Fibroblast of upper back skin (primary cell): ENCODE data around the gene GSE1.
A peak's percentile ranks its signal among the peaks of the same experiment; 100 is the strongest.

Experiments
- DNase-seq: peaks from one replicate; pipeline ENCODE4 v3.0.0-alpha.2; 2013

GSE1 gene

DNA sequence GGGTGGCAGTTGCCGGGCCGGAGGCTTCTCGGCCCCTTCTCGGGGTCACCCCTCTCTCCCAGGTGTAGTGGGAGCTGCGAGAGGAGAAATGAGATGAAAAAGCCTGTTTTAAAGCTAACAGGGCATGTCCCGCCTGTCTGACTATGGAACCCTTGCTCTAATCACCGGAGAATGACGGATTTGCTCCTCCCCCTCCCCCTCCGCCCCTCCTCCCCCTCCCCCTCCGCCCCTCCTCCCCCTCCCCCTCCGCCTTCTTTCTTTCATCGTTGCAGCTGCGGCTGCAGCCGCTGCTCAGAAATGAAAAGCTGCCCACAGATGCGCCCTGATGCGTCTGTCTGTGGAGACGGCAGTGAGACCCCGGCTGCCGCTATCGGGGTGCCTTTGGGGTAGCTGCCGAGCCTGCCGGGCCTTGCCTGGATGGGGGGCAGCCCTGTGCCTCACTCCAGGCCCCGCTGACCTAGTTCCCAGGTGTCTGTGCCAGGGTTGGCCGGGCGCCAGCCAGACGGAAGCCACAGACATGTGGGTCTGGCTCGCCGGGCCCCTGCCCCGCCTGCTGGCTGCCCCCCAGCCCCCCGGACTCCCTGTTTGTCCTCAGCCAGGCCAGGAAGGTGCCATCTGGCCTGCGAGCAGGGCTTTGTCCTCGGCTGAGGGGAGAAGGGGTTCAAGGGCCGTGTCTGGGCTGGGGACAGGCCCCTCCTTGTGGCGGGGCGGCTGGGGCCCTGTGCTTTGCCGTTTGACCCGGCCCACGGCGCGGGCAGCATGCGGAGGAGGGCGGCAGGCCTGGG is 37.9 kb downstream of the GSE1 start:
- peak; percentile 38 for DNase-seq

DNA sequence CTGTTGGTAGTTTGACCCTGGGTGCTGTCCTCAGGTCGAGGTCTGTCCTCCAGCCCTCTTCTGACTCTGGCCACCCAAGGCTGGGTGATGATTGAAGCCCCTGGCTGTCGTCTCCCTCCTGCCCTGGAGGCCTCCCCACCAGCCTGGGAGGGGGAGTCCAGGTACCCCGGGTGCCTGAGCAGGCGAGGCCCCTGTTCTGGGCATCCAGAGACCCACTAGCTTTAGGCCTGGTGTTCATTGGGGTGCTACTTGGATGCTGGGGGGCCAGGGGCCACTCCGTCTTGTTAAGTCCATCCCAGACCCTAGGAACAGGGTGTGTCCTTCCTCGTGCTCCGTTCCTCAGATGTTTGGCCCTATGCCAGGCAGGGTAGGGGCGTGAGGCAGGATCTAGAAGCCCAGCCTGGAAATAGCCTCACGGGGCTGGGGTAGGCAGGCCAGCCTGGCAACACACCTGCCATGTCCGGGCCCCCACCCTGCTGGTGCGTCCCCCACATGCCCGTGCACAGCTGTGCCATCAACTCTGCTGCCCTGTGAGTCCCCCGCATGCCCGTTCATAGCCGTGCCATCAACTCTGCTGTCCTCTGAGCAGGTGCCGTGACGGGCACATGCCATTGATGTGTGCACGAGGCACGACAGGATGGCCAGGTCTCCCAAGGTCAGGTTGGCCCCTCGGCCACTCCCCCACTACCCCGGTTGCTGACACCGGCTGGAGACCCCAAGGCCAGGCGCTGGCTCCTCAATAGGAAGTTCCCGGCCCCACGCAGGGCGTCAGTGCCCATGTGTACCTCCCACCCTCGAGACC is 38.7 kb downstream of the GSE1 start:
- DNase-seq: peak; percentile 23

DNA sequence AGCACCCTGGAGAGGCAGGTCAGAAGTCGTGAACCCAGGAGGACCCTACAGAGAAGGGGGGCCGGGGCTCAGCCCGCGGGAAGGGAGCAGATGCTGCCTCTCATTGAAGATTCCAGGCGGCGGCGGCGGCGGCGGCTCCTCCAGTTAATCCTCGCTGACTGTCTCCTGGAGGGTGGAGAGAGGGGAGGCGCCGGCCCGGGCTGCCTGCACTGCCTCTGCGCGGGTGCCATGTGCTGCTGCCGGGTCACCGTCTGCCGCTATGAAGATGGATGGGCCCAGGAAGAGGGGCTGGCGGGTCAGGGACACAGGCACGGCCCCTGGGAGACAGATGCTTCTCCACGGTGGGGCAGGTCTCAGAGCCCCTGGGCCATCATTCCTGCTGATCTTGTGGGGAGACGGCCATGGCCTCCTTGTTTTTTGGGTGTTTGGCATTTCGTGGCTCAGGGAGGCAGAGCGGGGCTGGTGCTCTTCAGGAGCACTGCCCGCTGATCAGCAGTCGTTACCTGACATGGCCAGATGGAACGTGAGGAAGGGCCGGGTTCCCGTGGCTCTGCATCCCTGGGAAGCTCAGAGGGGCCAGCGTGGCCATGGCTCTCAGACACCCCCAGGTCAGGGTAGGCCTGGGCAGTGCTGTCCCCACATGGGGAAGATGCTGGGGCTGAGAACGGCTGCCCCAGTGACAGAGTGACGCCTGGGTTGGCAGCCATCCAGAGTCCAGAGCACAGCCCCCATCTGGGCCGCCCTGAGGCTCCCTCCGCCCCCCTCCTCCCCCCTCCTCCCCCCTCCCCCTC is 39.5 kb downstream of the GSE1 start:
- peak; percentile 73 for DNase-seq

DNA sequence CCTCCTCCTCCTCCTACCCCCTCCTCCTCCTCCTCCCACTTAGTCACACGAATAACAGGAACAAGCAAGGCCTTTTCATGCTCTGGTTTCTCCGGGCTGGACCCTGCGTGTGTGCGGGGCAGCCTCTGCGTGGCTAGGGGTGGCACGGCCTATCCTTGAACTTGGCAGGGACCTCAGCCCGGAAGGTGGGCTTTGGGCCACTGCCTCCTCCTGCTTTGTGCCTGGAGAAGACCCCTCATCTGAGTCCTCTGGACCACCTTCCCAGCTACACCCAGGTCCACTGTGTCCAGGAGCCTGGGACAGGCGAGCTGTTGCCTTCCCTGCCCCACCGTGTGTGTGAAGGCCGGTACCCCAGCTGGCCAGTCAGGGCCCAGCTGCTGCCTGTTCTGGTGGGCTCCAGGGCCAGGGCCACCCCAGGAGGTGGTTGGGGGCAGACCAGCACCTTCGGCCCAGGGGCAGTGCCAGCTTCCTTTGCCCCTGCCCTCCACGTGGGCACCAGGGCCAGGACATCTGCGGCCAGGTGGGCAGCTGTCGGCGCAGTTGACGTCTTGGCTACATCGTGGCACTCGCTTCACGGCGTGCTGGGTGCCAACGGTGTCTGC is 40.3 kb downstream of the GSE1 start:
- DNase-seq: peak; percentile 10

DNA sequence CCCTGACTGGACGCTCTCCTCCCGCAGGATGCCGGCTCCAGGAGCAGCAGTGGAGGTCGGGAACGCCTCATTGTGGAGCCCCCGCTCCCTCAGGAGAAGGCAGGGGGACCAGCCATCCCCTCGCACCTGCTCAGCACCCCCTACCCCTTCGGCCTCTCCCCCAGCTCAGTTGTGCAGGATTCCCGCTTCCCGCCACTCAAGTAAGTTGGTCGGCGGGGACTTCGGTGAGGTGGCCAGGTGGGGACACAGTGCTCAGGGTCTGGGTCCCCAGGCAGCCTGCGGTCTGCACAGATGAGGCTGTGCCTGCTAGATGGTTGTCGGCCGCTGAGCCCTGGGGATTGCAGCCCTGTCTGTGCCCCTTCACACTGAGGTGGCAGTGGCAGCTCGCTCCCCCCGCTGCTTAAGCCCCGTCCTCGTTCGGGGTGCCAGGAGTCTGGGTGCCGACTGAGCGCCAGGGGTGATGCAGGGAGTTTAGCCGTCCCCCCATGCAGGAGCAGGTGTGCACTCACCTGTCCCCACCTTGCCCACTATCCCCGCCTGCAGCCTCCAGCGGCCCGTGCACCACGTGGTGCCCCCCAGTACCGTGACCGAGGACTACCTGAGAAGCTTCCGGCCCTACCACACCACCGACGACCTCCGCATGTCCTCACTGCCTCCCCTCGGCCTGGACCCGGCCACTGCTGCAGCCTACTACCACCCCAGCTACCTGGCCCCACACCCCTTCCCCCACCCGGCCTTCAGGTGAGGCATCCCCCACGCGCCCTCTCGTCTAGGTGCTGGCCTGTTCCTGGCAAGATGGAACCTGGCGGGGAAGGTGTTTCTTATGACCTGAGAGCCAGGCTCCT is 41.4 kb downstream of the GSE1 start:
- DNase-seq: no peak

DNA sequence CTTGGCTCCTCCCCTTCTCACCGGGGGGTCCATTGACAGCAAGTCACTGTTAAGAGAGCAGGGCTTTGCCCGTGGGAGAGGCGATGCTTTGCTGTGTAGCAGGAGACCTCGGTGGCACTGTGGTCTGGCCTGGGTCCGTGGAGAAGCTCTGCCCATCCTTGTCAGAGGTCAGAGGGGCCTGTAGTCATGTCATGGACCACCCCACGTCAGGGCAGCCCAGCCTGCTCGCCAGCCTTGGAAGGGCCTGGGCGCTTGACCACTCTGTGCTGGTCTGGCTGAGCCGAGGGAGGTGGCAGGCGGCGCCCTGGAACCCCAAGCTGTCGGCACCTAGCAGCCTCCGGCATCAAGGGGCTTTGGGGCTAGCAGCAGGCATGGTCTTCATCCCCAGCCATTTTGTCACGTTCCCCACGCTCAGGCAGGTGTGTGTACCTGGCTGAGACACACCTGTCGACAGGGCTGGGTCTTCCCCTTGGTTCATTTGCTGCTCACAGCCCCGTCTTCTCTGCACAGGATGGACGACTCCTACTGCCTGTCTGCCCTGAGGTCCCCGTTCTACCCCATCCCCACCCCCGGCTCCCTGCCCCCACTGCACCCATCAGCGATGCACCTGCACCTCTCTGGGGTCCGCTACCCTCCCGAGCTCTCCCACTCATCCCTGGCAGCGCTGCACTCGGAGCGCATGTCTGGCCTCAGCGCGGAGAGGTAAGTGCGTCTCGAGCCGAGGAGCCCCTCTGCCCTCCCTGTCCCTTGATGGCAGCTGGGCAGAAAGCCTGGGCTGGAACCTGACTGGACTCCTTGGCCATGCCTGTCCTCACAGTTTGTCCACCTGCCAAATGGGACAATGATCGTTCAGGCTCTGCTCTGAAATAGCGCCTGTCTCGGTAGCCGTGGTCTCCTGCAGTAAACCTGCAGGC is 42.4 kb downstream of the GSE1 start:
- no peak for DNase-seq

DNA sequence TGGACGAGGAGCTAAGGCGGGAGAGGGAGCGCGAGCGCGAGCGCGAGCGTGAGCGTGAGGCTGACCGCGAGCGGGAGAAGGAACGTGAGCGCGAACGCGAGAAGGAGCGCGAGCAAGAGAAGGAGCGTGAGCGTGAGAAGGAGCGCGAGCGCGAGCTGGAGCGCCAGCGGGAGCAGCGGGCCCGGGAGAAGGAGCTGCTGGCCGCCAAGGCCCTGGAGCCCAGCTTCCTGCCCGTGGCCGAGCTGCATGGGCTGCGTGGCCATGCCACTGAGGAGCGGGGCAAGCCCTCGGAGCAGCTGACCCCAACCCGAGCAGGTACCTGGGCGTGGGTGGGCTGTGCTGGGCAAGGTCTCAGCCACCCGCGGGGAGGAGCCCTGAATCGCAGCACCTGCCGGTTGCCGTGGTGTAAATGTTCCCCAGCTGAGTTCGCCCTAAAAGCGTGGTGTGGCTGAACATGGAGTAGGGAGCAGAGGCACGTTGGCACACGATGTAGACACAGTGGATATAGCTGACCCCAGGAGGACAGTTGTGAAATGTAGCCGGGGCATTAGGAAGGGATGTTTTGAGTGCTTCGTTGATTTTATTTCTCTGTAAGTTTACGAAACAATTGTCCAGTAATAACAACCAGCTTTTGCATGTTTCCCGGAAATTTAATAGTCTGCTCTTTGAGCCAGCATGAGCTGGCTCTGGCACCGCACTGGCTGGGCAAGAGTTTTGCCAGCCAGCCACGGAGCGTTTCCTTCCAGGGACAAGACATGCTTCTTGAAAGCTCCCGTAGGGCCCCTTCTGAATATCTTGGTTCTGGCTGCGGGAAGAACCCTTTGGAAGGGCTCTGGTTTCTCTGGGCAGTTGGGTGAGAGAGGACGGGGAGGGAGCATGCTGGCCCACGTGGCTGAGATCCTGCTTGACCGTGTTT is 43.5 kb downstream of the GSE1 start:
- no peak for DNase-seq

DNA sequence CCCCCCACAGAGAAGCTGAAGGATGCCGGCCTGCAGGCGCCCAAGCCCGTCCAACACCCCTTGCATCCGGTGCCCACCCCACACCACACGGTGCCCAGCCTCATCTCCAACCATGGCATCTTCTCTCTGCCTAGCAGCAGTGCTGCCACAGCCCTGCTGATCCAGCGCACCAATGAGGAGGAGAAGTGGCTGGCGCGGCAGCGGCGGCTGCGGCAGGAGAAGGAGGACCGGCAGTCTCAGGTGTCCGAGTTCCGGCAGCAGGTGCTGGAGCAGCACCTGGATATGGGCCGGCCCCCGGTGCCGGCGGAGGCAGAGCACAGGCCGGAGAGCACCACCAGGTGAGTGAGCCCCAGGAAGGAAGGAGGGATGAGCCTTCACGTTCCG is 44.1 kb downstream of the GSE1 start:
- DNase-seq: no peak

DNA sequence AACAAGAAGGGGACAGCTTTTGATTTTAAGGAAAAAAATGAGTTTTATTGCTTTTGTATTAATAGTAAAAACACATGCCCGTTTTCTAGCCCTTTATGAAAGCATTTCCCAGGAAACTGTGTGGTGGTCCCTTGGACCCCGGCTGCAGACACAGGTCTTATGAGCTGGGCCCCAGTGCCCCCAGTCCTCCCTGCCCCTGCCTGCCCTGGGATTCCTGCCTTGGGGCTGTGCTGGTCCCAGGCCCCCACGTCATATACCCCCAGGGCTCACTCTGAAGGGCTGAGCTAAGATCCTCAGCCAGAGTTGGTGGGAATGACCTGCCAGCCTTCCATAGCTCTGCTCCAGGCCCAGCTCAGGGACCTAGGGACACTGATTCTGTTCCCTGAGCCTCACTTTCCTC is 44.9 kb downstream of the GSE1 start:
- DNase-seq: no peak

DNA sequence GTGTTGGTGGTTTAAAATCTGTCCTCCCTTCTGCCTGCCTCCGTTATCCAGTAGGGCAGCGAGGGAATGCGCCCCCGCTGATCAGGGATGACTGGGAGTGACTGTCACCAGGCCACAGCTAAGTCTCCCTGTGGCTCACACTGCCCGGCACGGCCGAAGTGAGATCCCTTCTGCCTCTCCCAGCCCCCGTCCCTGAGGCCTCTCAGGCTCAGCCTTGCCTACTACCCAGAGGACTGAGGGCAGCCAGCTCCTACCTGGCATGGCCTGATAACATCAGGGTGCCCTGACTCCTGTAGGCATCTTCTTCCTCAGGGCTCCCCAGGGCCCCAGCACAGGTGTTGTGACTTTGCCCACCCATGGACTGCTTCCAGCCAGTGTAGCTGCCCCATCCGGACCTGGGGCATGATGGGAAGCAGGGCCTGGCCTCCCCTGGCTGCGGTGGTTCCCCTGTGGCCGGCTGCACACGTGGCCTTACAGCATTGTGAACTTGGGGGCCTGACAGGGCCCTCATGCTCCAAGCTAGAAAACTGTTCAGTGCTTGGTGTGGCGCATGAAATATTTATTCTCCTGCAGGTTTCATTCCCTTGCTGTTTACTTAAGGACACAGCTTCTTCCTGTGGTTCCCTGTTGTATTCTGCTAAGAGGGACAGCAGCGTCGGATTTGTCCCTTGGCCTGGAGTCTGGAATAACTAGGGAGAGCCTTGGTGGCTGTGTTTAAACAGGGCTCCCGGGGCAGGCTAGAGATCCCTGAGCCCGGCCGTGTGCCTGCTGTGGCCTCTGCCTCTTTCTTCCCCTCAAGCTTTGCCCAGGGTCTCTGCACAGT is 45.6 kb downstream of the GSE1 start:
- no peak for DNase-seq

DNA sequence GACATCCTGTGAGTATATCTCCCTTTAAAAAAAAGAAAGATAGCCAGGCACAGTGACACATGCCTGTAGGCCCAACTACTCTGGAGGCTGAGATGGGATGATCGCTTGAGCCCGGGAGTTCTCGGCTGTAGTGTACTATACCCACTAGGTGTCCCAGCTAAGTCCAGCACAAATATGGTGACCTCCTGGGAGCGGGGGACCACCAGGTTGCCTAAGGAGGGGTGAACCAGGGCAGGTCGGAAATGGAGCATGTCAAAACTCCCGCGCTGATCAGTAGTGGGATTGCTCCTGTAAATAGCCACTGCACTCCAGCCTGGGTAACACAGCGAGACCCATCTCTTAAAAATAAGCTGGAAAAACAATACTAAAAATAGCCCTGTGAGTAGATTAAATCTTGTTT is 46.2 kb downstream of the GSE1 start:
- no peak for DNase-seq

DNA sequence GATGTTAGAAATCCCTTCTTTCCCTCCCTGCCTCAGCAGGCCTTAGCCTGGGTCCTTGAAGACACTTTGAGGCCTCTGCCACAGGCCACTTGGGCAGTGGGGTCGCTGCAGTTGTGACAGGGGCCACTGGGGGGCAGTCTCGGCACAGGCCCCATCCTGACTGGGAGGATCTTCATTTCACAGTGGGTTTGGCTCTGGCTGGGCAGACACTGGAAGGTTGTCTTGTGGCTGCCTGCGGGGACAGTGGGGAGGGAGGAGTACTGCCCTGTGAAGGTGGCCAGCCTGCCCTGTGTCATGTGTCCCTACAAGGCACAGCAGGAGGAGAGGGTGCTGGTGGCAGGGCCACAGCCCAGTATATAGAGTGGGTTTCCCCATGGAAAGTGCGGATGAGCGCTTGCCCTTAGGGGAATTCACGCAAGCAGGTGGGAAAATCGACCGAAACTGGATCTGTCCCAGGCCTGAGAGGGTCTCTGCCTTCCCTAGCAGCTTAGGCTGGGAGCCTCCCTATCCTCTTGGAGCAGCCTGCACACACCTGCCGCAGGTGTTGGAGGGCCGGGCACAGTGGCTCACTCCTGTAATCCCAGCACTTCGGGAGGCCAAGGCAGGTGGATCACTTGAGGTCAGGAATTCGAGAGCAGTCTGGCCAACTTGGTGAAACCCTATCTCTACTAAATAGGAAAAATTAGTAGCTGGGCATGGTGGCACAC is 46.8 kb downstream of the GSE1 start:
- peak; percentile 38 for DNase-seq

DNA sequence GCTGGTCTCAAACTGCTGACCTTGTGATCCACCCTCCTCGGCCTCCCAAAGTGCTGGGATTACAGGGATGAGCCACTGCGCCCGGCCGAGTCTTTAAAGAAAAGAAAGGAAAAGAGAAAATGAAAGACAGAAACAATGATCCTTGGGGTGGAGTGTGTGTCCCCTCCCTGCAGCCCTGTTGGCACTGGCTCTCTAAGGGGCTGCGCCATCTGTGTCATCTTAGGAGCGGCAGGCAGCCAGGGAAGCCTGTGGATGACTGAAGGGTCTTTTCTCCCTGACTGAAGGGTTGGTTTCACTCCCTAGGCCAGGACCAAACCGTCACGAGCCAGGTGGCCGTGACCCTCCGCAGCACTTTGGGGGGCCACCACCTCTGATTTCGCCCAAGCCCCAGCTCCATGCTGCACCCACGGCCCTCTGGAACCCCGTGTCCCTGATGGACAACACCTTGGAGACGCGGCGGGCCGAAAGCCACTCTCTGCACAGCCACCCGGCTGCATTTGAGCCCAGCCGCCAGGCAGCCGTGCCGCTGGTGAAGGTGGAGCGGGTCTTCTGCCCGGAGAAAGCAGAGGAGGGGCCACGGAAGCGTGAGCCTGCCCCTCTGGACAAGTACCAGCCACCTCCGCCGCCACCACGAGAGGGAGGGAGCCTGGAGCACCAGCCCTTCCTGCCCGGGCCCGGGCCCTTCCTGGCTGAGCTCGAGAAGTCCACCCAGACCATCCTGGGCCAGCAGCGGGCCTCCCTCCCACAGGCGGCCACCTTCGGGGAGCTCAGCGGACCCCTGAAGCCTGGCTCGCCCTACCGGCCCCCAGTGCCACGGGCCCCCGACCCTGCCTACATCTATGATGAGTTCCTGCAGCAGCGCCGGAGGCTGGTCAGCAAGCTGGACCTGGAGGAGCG is 48.0 kb downstream of the GSE1 start:
- DNase-seq: no peak

DNA sequence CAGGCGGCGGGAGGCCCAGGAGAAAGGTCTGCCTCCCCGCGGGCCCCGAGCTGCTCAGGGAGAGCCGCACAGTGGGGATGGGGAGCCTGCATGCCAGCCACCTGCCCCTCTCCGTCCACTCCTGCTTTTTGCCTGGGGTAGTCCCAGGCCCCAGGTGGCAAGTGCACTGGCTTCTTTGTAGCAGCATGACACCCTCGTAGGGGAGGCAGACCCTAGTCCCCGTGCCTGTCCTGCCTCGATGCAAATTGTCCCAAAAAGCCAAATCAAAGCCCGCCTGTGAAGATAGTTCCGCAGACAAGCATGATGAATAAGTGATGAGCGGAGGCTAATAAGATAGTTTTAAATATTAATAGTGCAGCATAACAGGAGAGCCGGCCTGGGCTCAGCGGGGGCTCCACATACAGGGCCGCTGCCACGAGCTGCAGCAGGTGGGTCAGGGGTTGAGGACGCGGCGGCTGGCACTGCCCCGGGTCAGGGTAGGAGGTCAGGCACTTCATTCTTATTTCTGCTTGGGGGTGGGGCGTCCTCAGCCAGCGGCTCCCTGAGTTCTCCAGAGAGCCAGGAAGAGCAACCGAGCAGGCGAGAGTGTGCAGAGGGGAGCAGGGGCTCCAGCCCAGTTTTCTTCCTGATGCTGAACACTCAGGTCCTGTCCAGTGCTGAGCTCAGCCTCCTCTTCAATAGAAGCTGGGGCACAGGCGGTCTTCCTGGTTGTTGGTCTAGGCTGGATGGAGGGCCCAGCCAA is 48.8 kb downstream of the GSE1 start:
- DNase-seq: no peak

DNA sequence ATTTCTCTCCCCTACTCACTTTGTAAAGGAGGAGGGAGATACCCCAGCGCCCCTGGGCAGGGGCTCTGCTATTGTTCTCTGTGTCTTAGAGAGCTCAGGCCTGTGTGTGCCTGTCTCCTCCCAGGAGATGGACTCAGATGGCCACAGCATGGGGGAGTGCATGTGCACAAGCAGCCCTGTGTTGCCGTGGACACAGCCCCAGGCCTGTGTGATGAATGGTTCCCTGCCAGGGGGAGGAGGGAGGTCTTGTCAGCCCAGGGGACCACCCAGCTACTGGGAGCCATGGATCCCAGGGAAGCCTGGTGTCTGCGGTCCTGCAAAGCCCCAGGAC is 49.3 kb downstream of the GSE1 start:
- no peak for DNase-seq

DNA sequence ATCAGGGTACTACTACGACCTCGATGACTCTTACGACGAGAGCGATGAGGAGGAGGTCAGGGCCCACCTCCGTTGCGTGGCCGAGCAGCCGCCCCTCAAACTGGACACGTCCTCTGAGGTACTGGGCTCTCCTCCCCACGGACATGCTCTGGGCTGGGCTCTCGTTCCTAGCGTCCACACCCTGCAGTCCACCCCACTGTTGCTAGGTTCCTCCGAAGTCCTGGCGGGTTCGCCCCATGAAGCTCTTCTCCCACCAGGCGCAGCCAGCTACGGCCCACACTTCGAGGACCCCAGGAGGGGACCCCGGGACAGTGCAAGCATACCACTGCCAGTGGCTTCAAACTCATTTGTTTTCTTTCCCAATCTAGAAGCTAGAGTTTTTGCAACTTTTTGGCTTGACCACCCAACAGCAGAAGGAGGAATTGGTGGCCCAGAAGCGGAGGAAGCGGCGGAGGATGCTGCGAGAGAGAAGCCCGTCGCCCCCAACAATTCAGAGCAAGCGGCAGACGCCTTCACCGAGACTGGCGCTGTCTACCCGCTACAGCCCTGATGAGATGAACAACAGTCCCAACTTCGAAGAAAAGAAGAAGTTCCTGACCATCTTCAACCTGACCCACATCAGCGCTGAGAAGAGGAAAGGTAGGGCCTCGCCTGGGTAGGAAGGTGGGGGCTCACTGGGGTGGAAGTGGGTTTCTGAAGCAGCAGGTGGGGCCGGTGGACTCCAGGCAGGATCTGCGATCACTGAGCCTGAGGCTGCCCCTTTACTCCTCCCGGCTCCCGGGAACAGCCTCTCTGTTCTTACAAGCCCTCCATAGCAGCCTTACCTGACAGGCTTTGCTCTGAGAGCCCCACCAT is 50.1 kb downstream of the GSE1 start:
- DNase-seq: no peak
